ENCODE data around the gene DENND2A.
"Not testable (repeated sequence)": the region's sequence is repeated elsewhere in the genome, so short reads cannot be mapped to it uniquely, and the experiment has no call there.

DENND2A gene

GRCh38 chr7:140640727-140641523, at the start of gene DENND2A:
Gene DENND2A, minus strand, starts transcription at chr7:140640813. Its CDS starts 38,416 bp downstream, at chr7:140602397.
- DNase-seq = no peak

GRCh38 chr7:140689199-140690152, 48.9 kb upstream of the DENND2A start:
- no peak for DNase-seq

GRCh38 chr7:140688341-140688740, 47.7 kb upstream of the DENND2A start:
- DNase-seq = no peak

GRCh38 chr7:140686921-140687320, 46.3 kb upstream of the DENND2A start:
- no peak for DNase-seq

GRCh38 chr7:140685407-140686087, 44.9 kb upstream of the DENND2A start:
- no peak for DNase-seq

GRCh38 chr7:140684066-140684950, 43.7 kb upstream of the DENND2A start:
- no peak for DNase-seq

GRCh38 chr7:140683657-140684056, 43.0 kb upstream of the DENND2A start:
- no peak for DNase-seq

- no peak for DNase-seq
Measured at GRCh38 chr7:140681766-140682165, 41.2 kb upstream of the DENND2A start.

- no peak for DNase-seq
Measured at GRCh38 chr7:140680886-140681285, 40.3 kb upstream of the DENND2A start.

- DNase-seq = no peak
Measured at GRCh38 chr7:140679186-140679585, 38.6 kb upstream of the DENND2A start.

- DNase-seq = no peak
Measured at GRCh38 chr7:140678816-140679130, 38.2 kb upstream of the DENND2A start.

GRCh38 chr7:140678081-140678815, 37.6 kb upstream of the DENND2A start:
- DNase-seq = no peak

GRCh38 chr7:140677496-140677895, 36.9 kb upstream of the DENND2A start:
- no peak for DNase-seq

GRCh38 chr7:140676956-140677355, 36.3 kb upstream of the DENND2A start:
- DNase-seq = not testable (repeated sequence)

- no peak for DNase-seq
Measured at GRCh38 chr7:140676306-140676705, 35.7 kb upstream of the DENND2A start.

- DNase-seq = no peak
Measured at GRCh38 chr7:140675726-140676125, 35.1 kb upstream of the DENND2A start.

- peak; percentile 81 for DNase-seq
Measured at GRCh38 chr7:140674899-140675701, 34.5 kb upstream of the DENND2A start.

GRCh38 chr7:140674356-140674800, 33.8 kb upstream of the DENND2A start:
- peak; percentile 17 for DNase-seq

GRCh38 chr7:140673774-140674155, 33.2 kb upstream of the DENND2A start:
- DNase-seq = no peak

GRCh38 chr7:140673063-140673773, 32.6 kb upstream of the DENND2A start:
- no peak for DNase-seq
